KG1 (cell line): ENCODE data around the gene ALOXE3.

Experiments used
- DNase-seq: peaks from one replicate; lab custom pipeline; 2025; lab: John Stamatoyannopoulos, UW

ALOXE3 gene

DNA sequence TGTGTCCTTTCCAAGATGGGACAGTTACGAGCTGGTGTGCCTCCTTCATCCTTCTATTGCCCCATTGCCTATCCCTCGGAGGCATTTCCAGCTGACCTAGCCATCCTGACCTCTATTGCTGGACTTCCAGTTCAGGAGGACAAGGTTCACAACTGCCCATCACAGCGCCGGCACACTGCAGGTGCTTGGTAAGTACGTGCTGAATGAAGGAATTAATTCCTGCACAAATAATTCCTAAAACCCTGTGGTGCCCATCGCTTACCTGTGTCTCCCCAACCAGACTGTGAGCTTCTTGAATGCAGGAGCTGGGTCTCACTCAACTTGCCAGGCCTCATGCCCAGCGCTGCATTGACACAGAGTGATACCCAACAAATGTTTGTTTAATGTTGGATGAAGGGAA lies 66.5 kb downstream of the ALOXE3 start:
- no peak for DNase-seq

- DNase-seq, result no peak
These were observed 69.6 kb downstream of the ALOXE3 start for GRCh38 chr17:8048736-8049135.

DNA sequence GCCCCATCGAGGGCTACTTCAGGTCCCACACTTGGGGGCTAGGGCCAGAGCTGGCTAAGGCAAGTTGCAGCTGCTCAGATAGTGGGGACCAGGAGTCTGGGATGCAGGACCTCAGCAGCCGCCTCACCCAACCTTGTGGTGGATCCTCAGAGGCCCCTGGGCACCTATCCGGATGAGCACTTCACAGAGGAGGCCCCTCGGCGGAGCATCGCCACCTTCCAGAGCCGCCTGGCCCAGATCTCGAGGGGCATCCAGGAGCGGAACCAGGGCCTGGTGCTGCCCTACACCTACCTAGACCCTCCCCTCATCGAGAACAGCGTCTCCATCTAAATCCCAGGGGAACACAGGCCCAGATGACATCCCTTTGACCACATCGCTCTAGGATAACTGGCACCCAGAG lies 70.1 kb downstream of the ALOXE3 start:
- DNase-seq, result no peak

DNA sequence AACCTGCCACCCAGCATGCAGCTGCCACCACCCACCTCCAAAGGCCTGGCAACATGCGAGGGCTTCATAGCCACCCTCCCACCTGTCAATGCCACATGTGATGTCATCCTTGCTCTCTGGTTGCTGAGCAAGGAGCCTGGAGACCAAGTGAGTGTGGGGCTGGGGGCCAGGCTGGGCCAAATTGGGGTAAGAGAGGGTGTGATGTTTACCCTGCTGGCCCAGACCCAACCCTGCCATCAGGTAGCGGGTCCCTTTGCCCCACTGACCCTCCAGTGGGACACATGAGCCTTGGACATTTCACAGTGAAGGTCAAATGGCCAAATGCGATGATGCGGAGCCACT lies 70.6 kb downstream of the ALOXE3 start:
- no peak for DNase-seq

DNA sequence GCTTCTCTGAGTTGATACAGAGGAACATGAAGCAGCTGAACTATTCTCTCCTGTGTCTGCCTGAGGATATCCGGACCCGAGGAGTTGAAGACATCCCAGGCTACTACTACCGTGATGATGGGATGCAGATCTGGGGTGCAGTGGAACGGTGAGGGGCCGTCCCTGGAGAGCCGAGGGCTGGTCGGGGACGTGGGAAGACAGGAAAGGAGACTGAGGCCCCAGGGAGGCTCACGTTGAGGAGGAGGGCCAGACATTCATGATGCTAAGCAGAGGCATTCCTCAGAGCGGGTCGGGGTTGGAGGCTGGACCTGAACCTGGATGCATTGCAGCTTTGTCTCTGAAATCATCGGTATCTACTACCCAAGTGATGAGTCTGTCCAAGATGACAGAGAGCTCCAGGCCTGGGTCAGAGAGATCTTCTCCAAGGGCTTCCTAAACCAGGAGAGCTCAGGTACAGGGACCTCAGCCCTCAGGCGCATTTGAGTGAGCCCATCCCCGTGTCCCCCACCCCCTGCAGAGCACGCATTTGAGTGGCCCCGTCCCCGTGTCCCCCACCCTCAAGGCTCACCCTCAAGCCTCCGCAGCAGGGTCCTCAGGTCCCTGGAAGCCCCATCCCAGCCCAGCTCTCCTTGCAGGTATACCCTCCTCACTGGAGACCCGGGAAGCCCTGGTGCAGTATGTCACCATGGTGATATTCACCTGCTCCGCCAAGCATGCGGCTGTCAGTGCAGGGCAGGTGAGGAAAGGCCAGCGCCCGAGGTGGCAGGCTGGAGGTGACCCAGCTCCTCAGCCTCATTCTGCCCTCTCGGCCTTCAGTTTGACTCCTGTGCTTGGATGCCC lies 71.2 kb downstream of the ALOXE3 start:
- DNase-seq, result no peak

GRCh38 chr17:8046306-8046928 lies 71.9 kb downstream of the ALOXE3 start:
- no peak for DNase-seq
